CD14-positive monocyte (primary cell): ENCODE results near the gene ZNF346. TPM values are rescaled to one million over a fixed set of nuclear protein-coding genes. Genes with fewer than 3 reads are reported as not detected.

Source experiments
- DNase-seq, 3 donors: peaks; one replicate each; pipeline ENCODE4 v3.0.0-alpha.2; 2011 to 2022
- H2AFZ ChIP-seq: 2 replicates; pipeline ENCODE4 v1.6.0; 2012; ENCODE audit warnings: mild to moderate bottlenecking, low read depth, low read length, inconsistent platforms; ENCODE audit not compliant: insufficient read depth, poor library complexity, severe bottlenecking
- H3K27ac ChIP-seq, 2 donors: 1 replicate in 1 of 2; 2 replicates in 1 of 2; pipeline ENCODE4 v1.5.1; 2012 to 2013; ENCODE audit warnings: low read length in 2 of 2, control low read depth in 1 of 2, inconsistent platforms in 1 of 2, low read depth in 1 of 2, mild to moderate bottlenecking in 1 of 2
- H3K27me3 ChIP-seq, 2 donors: one replicate each; pipeline versions ENCODE4 v1.6.0 to v1.6.1; 2011 to 2013; ENCODE audit warnings: low read length in 2 of 2; ENCODE audit not compliant: control insufficient read depth in 2 of 2, insufficient read depth in 2 of 2
- H3K36me3 ChIP-seq, 2 donors: replicated peaks in 1 of 2; 1 replicate in 1 of 2; 2 replicates in 1 of 2; pipeline versions ENCODE4 v1.5.1 to v1.6.1; 2012 to 2013; ENCODE audit warnings: low read length in 2 of 2, control low read depth in 1 of 2, inconsistent platforms in 1 of 2, mild to moderate bottlenecking in 1 of 2; ENCODE audit not compliant: insufficient read depth in 2 of 2, control insufficient read depth in 1 of 2
- H3K4me1 ChIP-seq, 2 donors: 1 replicate in 1 of 2; 2 replicates in 1 of 2; pipeline versions ENCODE4 v1.5.1 to v1.6.1; 2012 to 2013; ENCODE audit warnings: low read length in 2 of 2, control low read depth in 1 of 2, inconsistent platforms in 1 of 2, mild to moderate bottlenecking in 1 of 2, moderate library complexity in 1 of 2; ENCODE audit not compliant: insufficient read depth in 2 of 2, control insufficient read depth in 1 of 2
- H3K4me2 ChIP-seq: replicated peaks from 2 replicates; pipeline ENCODE3; 2012; ENCODE audit warnings: low read length, moderate library complexity, mild to moderate bottlenecking; ENCODE audit not compliant: poor library complexity, severe bottlenecking; ENCODE audit errors: extremely low read depth
- H3K4me3 ChIP-seq, 3 experiments: fragments of 200-600 bp in 1 of 3; sonication (generic) in 1 of 3; replicated peaks in 1 of 3; 1 replicate in 2 of 3; 2 replicates in 1 of 3; pipeline ENCODE4 v1.5.1; 2011 to 2013; ENCODE audit warnings: low read length in 3 of 3, mild to moderate bottlenecking in 3 of 3, control low read depth in 2 of 3, low read depth in 2 of 3, inconsistent platforms in 1 of 3, moderate library complexity in 1 of 3
- H3K79me2 ChIP-seq: 2 replicates; pipeline ENCODE4 v1.6.0; 2012; ENCODE audit warnings: mild to moderate bottlenecking, control low read depth, inconsistent platforms, low read length, moderate library complexity; ENCODE audit not compliant: insufficient read depth
- H3K9ac ChIP-seq: 2 replicates; pipeline ENCODE4 v1.6.0; 2017; ENCODE audit warnings: low read length, mild to moderate bottlenecking; ENCODE audit not compliant: insufficient read depth, poor library complexity, severe bottlenecking
- H3K9me3 ChIP-seq, 2 donors: replicated peaks in 1 of 2; 1 replicate in 1 of 2; 2 replicates in 1 of 2; pipeline versions ENCODE4 v1.5.1 to v1.6.1; 2012 to 2013; ENCODE audit warnings: low read length in 2 of 2, control low read depth in 1 of 2; ENCODE audit not compliant: control insufficient read depth in 1 of 2, insufficient read depth in 1 of 2
- H4K20me1 ChIP-seq: 2 replicates; pipeline ENCODE4 v1.6.0; 2012; ENCODE audit warnings: mild to moderate bottlenecking, low read length, control low read depth, moderate library complexity; ENCODE audit not compliant: insufficient read depth
- H3K27ac Mint-ChIP-seq, 7 donors: one replicate each; pipeline ENCODE4 v1.8.0; 2020; ENCODE audit warnings: mild to moderate bottlenecking in 7 of 7, mixed read lengths in 7 of 7, moderate library complexity in 6 of 7, inconsistent platforms in 2 of 7
- H3K27me3 Mint-ChIP-seq, 3 donors: one replicate each; pipeline ENCODE4 v1.8.0; 2021 to 2022; ENCODE audit warnings: low read depth in 3 of 3, mild to moderate bottlenecking in 3 of 3, mixed read lengths in 3 of 3, moderate library complexity in 3 of 3, inconsistent platforms in 1 of 3
- H3K36me3 Mint-ChIP-seq, 2 donors: one replicate each; pipeline ENCODE4 v1.8.0; 2020; ENCODE audit warnings: mixed read lengths in 2 of 2, inconsistent platforms in 1 of 2, mild to moderate bottlenecking in 1 of 2
- H3K4me1 Mint-ChIP-seq: one replicate; pipeline ENCODE4 v1.8.0; 2020; ENCODE audit warnings: mild to moderate bottlenecking, mixed read lengths
- H3K4me3 Mint-ChIP-seq, 2 donors: one replicate each; pipeline ENCODE4 v1.8.0; 2020; ENCODE audit warnings: mild to moderate bottlenecking in 2 of 2, mixed read lengths in 2 of 2, moderate library complexity in 1 of 2
- H3K9me3 Mint-ChIP-seq, 7 donors: one replicate each; pipeline ENCODE4 v1.8.0; 2020 to 2022; ENCODE audit warnings: mixed read lengths in 7 of 7, mild to moderate bottlenecking in 6 of 7, moderate library complexity in 6 of 7, inconsistent platforms in 2 of 7
- WGBS: methylation state at CpG from one replicate; pipeline ENCODE4 v1.1.5; 2013; ENCODE audit warnings: missing lambda C conversion rate; ENCODE audit not compliant: insufficient coverage; 5-methylcytosine and 5-hydroxymethylcytosine counted together
- intact Hi-C, 2 donors: fragments of 100-400 bp; cut with micrococcal nuclease; formaldehyde crosslinking; loops; one replicate each; pipeline versions ENCODE4 v1.15.0 to v1.15.1; 2023
- polyA plus RNA-seq, 3 donors: library from polyadenylated mRNA; depleted of rRNA in 1 of 3; unstranded in 2 of 3; stranded (reverse) in 1 of 3; fragments of 300-500 nt in 2 of 3; fragments of >200 nt in 1 of 3; fragmentation: Illumina TruSeq in 2 of 3; gene quantifications; 1 replicate in 2 of 3; 2 replicates in 1 of 3; pipeline ENCODE4 v1.2.3, GENCODE V29; 2012 to 2021
- TF ChIP-seq, protein P1 (sequence below): fragments of 200-600 bp; IDR thresholded peaks from one replicate; pipeline ENCODE4 v1.8.0; 2022; ENCODE audit warnings: antibody characterized with exemption, mild to moderate bottlenecking

ZNF346 gene
- polyA plus RNA-seq, 3 donors: 6.0 to 9.6 (median 6.4) TPM

DNA sequence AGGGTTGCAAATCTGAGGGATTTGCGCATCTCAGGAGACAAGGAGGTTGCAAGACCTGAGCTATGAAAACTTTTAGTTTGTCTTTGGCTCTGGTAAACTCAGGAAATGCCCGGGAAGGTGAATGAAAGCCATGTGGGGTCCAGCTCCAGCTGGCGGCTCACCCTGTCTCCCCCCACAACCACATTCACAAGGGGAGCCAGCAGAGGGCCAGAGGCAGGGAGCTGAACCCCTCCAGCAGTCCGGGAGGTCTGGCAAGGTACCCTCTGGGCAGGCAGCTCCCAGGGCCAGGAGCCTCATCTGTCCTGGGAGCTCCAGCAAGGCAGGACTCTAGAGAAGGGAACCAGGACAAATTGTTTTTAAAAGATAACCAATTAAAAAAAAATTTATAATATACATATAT, 61.7 kb downstream of the ZNF346 start:
- Histone ChIP-seq H3K4me2 (no peak overlapping the region), H3K9me3 (no peaks in the 10 kb centered on the region), H3K4me1 (peaks cover 8% of the 10 kb centered on the region in 2 donors), H3K4me3 (no peak overlapping the region), H3K79me2 (no peaks in the 10 kb centered on the region), H3K27ac (no peak overlapping the region), H3K36me3 (no peaks in the 10 kb centered on the region), H2AFZ (no peak overlapping the region), H3K9ac (no peak overlapping the region), H3K27me3 (peaks cover 5 to 30% of the 10 kb centered on the region in 2 donors), H4K20me1 (no peaks in the 10 kb centered on the region)
- Mint-ChIP-seq H3K27me3 (peaks cover 29 to 54% (median 42%) of the 10 kb centered on the region in 3 donors), H3K4me3 (no peak overlapping the region), H3K27ac (no peak overlapping the region), H3K4me1 (peaks cover 14% of the 10 kb centered on the region), H3K36me3 (peaks cover 0 to 2% of the 10 kb centered on the region in 2 donors), H3K9me3 (peaks cover 0 to 4% (median 2%) of the 10 kb centered on the region in 7 donors)
- TF ChIP-seq, protein P1, sequence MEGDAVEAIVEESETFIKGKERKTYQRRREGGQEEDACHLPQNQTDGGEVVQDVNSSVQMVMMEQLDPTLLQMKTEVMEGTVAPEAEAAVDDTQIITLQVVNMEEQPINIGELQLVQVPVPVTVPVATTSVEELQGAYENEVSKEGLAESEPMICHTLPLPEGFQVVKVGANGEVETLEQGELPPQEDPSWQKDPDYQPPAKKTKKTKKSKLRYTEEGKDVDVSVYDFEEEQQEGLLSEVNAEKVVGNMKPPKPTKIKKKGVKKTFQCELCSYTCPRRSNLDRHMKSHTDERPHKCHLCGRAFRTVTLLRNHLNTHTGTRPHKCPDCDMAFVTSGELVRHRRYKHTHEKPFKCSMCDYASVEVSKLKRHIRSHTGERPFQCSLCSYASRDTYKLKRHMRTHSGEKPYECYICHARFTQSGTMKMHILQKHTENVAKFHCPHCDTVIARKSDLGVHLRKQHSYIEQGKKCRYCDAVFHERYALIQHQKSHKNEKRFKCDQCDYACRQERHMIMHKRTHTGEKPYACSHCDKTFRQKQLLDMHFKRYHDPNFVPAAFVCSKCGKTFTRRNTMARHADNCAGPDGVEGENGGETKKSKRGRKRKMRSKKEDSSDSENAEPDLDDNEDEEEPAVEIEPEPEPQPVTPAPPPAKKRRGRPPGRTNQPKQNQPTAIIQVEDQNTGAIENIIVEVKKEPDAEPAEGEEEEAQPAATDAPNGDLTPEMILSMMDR: no peak
- no peak for DNase-seq
- intact Hi-C loops: no loop called here
- WGBS: 100% methylated on average over 1 of the region's 4 CpGs

DNA sequence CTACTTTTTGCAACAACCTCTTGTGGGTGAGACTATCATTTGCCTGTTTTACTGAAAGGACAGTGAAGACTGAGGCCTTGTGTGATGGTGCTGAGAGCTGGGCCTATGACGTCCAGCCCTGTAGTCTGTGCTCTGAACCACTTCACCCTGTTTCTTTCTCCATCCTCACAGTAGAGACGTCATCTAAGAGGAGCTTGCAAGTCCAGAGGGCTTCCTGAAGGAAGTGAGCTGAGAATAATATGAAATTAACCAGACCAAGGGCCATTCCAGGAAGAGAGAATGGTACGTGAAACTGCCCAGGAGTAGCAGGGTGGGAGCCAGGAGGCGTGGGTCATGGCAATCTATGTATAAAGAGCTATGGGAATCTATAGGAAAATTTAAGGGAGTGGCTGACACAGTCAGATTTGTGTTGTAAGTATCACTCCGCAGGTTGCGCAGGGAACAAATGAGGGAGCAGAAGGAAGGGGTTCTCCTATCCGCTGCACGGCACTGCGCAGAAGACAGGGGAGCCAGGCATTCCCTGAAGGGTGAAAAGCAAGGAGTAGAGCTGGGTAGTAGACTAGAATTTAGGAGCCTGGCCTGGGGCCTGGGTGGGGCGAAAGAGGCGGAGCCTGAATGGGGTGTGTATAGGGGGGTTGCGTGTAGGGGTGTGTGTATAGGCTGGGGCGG, 63.6 kb downstream of the ZNF346 start:
- no peak overlapping the region for H3K4me3 ChIP-seq
- Mint-ChIP-seq H3K4me1 (peaks cover 13% of the 10 kb centered on the region), H3K36me3 (peaks cover 0 to 2% of the 10 kb centered on the region in 2 donors), H3K27ac (peak overlapping the region in 3 of 7 donors; percentile 3 to 38 (median 38)), H3K27me3 (peaks cover 29 to 55% (median 42%) of the 10 kb centered on the region in 3 donors), H3K4me3 (peak overlapping the region; percentile 25 to 80), H3K9me3 (peaks cover 0 to 4% (median 2%) of the 10 kb centered on the region in 7 donors)
- 85% methylated on average over 7 of the region's 13 CpGs for WGBS
- H3K27me3 ChIP-seq: peaks cover 5 to 34% of the 10 kb centered on the region in 2 donors
- TF ChIP-seq, protein P1: no peak
- H3K36me3 ChIP-seq: no peaks in the 10 kb centered on the region
- DNase-seq: no peak
- no peak overlapping the region for H3K9ac ChIP-seq
- no peak overlapping the region for H3K4me2 ChIP-seq
- intact Hi-C loops: no loop called here
- no peak overlapping the region for H3K27ac ChIP-seq
- H2AFZ ChIP-seq: peak overlapping the region; percentile 21
- H3K4me1 ChIP-seq: peaks cover 8% of the 10 kb centered on the region in 2 donors
- H4K20me1 ChIP-seq: no peaks in the 10 kb centered on the region
- H3K9me3 ChIP-seq: no peaks in the 10 kb centered on the region
- H3K79me2 ChIP-seq: no peaks in the 10 kb centered on the region
